GM18909 (cell line): ENCODE measurements around the gene RICTOR.
"Not testable (repeated sequence)": the region's sequence is repeated elsewhere in the genome, so short reads cannot be mapped to it uniquely, and the experiment has no call there.

Source experiments
- ATAC-seq: cut with Tn5 transposase; IDR thresholded peaks from one replicate; pipeline ENCODE4 v1.9.1; 2021; ENCODE audit warnings: mild to moderate bottlenecking; ENCODE audit not compliant: unreplicated experiment, poor library complexity

Gene RICTOR

DNA sequence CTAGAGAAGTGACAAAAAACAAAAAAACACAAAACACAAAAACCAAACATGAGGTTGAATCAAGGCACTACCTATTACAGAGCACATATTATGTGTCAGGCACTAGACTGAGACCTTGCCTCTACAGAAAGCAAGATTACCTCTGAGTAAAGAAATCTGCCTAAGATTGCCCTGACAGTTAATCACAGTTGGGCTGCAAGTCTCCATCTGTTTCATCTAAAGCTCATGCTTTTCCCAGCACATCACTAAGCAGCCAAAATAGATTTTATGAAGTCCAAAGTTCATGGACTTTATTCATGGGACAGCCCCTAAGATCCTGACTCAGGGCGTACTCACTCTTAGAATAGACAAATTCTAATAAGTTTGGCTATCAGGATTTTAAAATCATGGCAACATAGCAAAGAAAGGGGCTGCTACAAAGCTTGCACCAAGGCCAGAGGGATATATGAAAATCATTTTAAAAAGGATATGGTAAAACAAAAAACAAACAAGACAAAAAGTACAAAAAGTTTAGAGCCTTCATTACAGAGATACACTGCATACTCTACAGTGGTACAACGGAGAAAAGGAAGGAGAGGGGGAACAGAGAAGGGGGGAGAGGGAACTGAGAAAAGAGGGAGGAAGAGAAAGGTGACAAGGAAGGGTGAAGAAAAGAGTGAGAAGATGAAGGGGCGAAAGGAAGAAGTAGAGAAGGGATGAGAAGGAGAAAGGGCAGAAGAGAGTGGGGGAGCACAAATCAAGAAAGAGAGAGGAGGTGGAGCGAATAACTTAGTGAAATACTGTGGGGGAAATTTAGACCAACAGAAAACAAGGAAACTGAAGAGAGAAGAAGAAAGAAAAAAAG is 58.2 kb downstream of the RICTOR start:
- no peak for ATAC-seq

DNA sequence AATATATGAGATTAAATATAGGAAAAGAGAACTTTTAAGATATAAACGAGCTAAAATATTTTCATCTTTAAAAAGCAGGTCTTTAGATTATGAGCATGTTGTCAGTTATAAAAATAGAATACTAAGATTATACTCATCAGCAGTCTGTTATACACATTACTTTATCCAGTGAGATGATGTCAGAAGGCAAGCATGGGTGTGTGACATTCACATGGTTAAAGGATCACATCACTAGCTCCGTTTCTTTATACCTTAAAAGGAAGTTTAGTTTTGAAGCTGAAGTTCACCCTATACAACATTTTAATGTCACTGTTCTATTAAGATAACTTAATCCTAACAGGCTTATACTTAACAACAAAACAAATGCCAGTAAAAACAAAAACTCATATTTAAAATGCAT is 59.6 kb downstream of the RICTOR start:
- no peak for ATAC-seq

DNA sequence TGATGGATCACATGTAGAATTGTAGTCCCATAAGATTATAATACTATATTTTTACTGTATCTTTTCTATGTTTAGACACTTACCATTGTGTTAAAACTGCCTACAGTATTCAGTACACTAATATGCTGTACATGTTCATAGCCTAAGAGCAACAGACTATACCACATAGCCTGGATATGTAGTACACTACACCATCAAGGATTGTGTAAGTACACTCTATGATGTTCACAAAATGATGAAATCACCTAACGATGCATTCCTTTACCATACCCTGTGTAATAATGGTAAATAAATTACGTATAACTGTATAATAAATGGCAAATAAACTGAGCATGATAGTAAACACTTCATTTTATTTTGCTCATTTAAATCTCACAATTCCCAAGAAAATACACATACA is 60.3 kb downstream of the RICTOR start:
- no peak for ATAC-seq

DNA sequence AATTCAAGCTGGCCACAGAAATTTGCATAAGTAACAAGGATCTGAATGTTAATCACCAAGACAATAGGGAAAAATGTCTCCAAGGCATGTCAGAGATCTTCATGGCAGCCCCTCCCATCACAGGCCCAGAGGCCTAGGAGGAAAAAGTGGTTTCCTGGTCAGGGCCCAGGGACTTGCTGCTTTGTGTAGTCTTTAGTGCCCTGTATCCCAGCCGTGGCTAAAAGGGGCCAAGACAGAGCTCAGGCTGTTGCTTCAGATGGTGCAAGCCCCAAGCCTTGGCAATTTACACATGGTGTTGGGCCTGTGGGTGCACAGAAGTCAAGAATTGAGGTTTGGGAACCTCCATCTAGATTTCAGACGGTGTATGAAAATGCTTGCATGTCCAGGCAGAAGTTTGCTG is 63.2 kb downstream of the RICTOR start:
- ATAC-seq: not testable (repeated sequence)

DNA sequence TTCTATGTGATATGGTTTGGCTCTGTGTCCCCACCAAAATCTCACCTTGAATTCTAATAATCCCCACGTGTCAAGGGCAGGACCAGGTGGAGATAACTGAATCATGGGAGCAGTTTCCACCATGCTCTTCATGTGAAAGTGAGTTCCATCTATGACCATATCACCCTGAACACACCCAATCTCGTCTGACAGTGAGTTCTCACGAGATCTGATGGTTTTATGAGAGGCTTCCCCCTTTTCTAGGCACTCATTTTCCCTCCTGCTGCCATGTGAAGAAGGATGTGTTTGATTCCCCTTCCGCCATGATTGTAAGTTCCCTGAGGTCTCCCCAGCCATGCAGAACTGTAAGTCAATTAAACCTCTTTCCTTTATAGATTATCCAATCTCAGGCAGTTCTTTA is 64.2 kb downstream of the RICTOR start:
- ATAC-seq: no peak

DNA sequence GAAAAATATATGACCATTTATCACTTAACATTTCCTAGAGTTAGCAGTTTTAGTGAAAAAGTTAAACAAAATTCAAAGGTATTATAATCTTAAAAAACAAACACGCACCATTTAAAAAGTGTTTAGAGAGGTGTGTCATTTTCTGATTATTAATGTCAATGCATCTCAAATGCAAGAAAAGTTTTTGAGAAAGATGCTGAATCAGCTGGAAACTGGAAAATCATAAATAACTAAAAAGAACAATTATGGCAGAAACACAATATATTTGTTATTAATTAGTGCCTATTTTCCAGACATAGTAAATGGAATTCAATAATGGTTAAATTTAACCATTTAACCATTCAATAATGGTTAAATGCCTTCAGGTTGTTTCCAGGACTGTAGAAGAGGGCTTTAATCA is 64.9 kb downstream of the RICTOR start:
- ATAC-seq: no peak

DNA sequence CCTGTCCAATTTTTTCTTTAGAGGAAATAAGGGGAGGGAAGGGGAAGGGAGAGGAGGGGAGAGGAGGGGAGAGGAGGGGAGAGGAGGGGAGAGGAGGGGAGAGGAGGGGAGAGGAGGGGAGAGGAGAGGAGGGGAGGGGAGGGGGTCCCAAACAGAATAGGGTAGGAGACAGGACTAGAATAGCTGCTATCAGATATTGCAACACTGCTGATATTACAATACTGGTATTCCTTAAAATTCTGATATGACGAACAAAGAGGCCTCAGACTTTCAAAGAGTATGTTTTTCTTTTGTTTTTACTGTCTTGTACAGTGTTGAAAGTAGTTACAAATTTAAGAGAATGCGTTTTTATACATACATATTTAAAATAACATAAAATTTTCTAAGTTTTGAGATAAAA is 67.5 kb downstream of the RICTOR start:
- ATAC-seq: no peak

DNA sequence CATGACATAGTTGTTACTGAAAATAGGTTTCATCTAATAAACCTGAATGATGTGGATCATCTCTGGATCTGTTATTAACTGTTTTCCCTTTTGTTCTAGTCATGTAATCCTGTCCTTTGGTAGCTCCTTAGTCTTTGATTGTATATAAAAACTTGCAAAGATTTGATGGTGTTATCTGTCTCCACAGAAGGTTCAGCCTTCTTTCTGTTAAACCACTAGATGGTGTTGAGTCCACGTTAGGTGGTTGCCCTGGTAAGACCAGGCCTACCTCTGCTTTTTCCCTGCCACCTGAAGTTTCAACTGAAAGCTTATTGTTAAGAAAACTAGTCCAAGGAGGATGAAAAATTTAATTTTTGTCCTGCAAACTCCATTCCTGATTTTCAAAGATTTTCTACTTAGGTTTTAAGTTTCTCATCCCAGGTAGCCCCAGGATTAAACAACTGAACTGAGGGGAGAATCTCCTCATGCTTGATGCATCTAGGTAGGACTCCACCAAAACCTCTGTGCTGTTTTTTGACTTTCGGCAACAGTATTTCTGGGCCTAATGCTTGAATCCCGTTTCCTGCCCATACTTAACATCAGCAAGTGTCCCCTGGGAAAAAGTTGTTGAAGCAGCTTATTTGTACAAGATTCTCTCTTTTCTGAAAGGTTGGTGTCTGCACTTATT is 68.5 kb downstream of the RICTOR start:
- no peak for ATAC-seq

DNA sequence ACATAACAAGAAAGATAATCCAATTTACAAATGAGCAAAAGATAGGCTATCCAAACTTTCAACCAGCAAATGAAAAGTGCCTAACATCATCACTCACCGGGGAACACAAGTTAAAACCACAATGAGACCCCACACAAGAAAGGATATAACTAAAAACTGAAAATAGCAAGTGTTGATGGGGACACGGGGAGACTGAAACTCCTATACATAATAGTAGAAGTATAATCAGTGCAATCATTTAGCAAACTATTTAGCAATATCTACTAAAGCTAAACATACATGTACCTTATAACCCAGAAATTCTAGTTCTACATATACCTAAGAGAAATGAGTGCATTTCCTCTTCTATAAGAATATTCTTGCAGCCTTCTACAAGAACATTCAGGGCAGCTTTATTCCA is 72.5 kb downstream of the RICTOR start:
- no peak for ATAC-seq

DNA sequence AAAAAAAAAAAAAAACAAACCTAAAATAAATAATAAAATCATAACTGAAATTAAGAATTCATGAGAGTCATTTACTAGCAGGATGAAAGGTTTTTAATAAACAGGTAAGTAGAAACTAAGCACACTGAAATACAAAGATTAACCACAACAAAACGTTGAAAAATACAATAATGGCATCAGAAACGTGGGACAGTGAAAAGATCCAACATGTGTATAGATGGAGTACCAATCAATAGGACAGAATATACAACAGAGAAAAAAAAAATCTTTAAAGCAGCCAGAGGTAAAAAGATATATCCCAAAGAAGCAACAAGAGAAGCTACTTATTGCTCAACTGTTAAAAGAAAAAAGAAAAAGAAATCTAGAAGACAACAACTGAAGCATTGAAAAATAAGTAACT is 75.2 kb downstream of the RICTOR start:
- ATAC-seq: no peak

DNA sequence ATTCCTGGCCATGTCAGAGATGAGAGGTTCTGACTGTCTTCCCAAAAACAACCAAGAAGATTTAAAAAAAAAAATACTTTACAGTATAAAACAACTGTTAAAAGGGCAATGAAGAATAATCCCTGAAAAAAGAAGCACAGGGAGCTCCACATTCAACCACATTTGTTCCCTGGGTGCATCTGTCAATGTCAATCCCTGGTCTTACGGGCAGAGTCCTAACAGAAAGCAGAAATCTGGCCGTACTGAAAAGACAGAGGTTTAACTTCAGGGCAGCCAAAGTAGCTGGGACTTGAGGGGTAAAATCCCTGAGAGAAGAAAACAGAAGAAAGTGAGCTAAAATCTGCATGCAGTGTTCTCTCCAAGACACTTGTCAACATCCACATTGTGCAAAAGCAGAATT is 76.6 kb downstream of the RICTOR start:
- ATAC-seq: no peak

DNA sequence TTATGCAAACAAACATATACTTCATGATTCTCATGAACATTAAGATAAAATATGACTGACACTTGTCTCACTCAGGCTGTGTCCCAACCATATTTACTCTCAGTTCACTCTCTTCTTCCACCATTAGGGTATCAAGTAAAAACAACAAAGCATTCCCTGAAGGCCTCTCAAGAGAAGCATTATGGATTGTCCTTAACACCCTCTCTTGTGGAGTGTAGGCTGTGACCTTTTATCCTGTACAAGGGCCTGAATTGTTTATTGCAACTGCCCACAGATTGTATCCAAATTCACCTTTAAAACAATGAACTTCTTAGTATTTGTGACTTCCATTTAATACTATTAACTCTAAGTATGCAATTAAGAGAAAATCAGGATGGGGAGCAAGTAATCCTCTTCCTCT is 78.1 kb downstream of the RICTOR start:
- no peak for ATAC-seq

DNA sequence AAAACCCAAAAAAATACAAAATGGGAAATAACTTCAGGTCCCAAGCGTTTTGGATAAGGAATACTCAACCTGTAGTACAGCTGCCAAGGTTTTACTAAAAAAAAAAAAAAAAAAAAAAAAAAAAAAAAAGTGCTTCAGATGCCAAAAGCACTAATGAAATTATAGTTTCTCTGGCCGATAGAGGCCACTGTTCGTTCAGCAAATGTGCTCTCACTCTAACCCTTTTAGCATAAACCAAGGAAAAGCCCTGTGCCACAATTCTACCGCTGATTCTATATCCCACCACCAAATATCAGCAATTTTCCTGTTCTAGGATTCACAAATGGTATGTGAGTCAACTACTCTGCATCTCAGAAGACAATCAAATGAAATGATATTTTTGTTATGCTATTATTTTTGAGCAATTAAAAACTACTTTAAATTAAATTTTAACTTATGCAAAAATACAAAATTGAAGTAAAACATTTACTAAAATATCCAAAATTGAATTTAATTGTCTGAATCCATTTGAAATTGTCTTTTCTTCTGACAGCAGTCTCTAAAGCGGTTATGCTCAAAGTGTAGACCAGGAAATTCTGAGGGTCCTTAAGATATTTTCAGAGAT is 79.8 kb downstream of the RICTOR start:
- ATAC-seq: no peak

DNA sequence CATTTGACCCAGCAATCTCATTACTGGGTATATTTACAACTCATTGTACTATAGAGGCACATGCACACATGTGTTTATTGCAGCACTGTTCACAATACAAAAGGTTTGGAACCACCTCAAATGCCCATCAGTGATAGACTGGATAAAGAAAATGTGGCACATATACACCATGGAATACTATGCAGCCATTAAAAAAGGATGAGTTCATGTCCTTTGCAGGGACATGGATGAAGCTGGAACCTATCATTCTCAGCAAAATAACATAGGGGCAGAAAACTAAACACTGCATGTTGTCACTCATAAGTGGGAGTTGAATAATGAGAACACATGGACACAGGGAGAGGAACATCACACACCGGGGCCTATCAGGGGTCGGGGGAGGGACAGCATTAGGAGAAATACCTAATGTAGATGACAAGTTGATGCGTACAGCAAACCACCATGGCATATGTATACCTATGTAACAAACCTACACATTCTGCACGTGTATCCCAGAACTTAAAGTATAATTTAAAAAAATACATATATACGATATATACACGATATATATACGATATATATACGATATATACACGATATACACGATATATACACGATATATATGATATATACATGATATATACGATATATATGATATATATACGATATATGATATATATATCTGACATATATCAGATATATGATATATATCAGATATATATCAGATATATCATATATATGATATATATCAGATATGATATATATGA is 84.1 kb downstream of the RICTOR start:
- ATAC-seq: not testable (repeated sequence)

DNA sequence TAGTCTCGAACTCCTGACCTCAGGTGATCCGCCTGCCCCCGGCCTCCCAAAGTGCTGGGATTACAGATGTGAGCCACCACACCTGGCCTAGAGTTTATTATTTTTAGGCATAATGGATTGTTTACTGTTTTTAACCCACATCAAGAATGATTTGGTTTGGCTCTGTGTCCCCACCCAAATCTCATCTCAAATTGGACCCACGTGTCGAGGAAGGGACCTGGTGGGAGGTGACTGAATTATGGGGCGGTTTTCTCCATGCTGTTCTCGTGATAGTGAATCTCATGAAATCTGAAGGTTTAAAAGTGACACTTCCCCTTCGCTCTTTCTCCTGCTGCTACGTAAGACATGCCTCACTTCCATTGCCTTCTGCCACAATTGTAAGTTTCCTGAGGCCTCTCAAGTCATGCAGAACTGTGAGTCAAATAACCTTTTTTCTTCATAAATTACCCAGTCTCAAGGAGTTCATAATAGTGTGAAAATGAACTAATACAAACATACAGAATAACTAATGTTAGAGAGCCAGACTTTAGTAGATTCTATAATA is 88.2 kb downstream of the RICTOR start:
- ATAC-seq: no peak

DNA sequence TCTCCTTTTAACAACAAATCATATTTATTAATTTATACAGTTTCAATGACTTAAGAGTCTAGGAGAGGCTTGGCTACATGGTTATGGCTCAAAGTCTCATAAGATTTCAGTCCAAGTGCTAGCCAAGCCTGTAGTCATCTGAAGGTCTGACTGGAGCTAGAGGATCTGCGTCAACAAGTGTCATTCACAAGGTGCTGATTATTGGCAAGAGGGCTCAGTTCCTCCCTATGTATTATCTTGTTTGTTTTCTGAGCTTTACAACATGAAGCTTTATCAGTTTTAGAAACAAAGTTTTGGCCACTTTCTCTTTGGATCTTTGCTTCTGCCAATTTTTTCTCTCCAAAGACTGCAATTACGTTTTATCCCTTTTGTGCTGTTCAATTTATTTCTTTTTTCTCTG is 94.7 kb downstream of the RICTOR start:
- ATAC-seq: no peak

DNA sequence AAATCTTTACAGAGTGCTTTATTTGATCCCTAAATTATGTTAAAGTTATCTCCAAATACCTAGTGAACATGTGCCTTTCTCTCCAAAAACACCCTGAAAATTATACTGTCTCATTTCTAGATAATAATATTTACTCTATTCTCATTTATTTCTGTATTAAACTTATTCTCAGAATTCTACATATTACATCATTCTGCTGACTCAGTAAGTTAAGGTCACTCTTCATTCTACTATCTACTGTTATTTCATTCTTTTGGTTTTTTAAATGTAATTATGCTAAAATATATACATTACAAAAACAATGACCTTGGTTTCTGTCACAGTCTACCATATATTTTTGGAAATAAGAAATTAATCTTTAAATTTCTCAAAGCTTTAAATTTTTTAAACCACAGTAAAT is 96.2 kb downstream of the RICTOR start:
- no peak for ATAC-seq

DNA sequence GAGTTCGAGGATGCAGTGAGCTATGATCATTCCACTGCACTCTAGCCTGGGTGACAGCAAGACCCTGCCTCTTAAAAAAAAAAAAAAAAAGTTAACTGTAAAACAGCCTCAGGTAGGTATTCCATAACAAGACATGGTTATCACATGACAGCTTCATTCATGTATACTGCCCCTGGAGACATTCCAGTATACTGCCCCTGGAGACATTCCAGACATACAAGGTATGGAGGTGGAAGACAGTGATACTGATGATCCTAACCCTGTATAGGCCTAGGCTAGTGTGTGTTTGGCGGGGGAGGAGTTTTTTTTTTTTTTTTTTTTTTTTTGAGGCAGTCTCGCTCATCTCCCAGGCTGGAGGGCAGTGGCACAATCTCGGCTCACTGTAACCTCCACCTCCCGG is 105.5 kb downstream of the RICTOR start:
- no peak for ATAC-seq

DNA sequence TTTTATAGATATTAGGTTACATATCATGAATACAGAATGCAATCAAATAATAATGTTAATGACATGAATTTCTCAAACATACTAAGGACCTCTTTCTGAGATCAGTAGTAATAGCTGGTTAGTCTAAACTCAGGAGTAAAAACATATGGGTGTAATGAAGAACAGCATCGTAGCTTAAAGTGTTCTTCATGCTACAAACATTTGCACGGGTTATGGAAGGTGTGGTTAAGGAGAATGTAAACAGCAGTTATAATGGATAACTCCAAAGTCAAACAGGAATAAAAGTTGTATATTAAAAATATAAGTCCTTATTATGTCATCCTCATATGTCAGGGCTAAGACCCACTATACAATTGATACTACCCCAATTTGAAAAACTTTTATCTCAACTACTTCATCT is 112.5 kb downstream of the RICTOR start:
- ATAC-seq: no peak

DNA sequence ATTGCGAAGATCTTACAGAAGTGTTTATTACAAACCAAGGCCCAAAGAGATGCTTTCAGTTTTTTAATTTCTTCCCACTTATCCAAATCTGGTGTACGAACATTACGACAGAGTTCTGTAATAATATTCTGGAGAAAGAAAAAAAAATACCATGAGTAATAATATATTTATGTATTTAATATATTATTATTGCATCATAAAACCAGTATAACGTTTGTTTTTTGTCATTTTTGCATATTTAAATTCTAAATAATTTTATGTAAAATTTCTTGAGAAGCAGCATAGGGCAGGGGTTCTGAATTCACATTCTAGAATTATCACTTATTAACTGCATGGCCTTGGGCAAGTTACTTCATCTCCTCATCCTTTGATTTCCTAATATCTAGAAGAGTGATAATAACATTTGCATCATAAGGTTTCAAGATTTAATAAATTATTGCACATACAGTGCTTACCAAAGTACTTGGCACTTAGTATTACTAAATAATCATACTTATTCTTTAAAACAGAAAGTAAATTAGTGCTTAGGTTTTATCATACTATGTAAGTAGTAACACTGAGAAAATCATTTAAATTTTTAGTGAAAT is 120.7 kb downstream of the RICTOR start:
- no peak for ATAC-seq
